Testis (tissue), 2 donors: ENCODE measurements around the gene TMED8.

Experiments used
- CTCF ChIP-seq, 3 experiments: fragments of 450-650 bp in 2 of 3; fragments of 200-600 bp in 1 of 3; sonication (generic) in 1 of 3; IDR thresholded peaks; one replicate each; pipeline ENCODE4 v1.5.1; 2016 to 2019; ENCODE audit warnings: antibody characterized with exemption in 3 of 3, mild to moderate bottlenecking in 2 of 3, moderate library complexity in 1 of 3
- POLR2A ChIP-seq: fragments of 450-650 bp; IDR thresholded peaks from one replicate; pipeline ENCODE4 v1.6.1; 2017; ENCODE audit warnings: antibody characterized with exemption, mild to moderate bottlenecking, moderate library complexity

GRCh38 chr14:77306416-77306815, 70.5 kb downstream of the TMED8 start:
- no peak for TF ChIP-seq CTCF (IDR thresholded peaks at IDR 0.05)
- no peak for TF ChIP-seq POLR2A
